Nephron progenitor cell (in vitro differentiated cells): ENCODE results near the gene POF1B.
A peak's percentile ranks its signal among the peaks of the same experiment; 100 is the strongest.

Source experiments
- DNase-seq: peaks from one replicate; pipeline ENCODE4 v3.0.0; 2021
- H3K27ac Mint-ChIP-seq: 2 replicates; pipeline ENCODE4 v1.8.0; 2021; ENCODE audit warnings: mild to moderate bottlenecking, moderate library complexity, mixed read lengths
- H3K27me3 Mint-ChIP-seq: 2 replicates; pipeline ENCODE4 v1.8.0; 2021; ENCODE audit warnings: mild to moderate bottlenecking, low read depth, mixed read lengths; ENCODE audit not compliant: poor library complexity
- H3K36me3 Mint-ChIP-seq: 2 replicates; pipeline ENCODE4 v1.8.0; 2021; ENCODE audit warnings: low read depth, mixed read lengths
- H3K4me1 Mint-ChIP-seq: 2 replicates; pipeline ENCODE4 v1.8.0; 2021; ENCODE audit warnings: mixed read lengths
- H3K4me3 Mint-ChIP-seq: 2 replicates; pipeline ENCODE4 v1.8.0; 2021; ENCODE audit warnings: mild to moderate bottlenecking, moderate library complexity, mixed read lengths
- H3K9me3 Mint-ChIP-seq: 2 replicates; pipeline ENCODE4 v1.8.0; 2021; ENCODE audit warnings: mild to moderate bottlenecking, moderate library complexity, mixed read lengths
- TF ChIP-seq, protein P1 (sequence below): fragments of 200-600 bp; sonication (generic); IDR thresholded peaks from 2 replicates; pipeline ENCODE4 v1.5.0; 2021; ENCODE audit warnings: antibody characterized with exemption

The POF1B gene

DNA sequence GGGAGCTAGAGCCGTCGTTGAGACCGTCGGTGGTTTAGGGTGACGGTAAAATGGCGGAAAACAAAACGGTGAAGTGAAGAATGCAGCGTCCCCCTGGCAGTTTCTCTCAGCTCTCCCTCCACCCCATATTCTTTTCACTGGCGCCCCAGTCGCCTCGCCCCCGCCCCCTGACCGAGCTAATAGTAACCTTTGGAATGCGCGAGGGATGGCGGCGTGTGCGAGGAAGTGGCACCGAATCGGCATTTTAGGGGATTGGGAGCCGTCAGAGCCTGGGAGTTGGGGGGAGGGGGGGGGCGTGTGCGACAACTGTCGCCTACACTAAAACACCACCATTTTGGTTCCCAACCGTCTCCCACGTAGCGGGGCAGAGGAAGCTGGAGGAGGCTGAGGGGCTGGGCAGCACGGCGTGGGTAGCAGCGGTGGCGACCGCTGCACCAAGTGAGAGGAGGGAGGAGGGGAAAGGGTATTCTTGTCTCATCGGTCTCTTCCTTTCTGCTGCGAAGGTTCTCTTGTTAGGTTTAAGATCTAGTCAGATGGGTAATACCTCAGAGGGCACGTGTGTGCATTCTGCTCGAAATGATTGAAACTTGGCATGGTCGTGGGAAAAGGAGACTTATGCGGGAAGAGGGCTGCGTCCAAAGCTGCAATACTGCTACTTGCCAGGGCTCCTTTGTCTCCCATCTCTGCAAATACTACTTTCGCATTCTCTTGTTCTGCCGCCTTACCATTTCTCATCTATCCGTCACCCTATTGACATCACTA lies 134.8 kb downstream of the POF1B start:
- H3K9me3 Mint-ChIP-seq, result peaks cover 26% of the 10 kb centered on the region
- peak; percentile 51 for DNase-seq
- peak overlapping the region; percentile 98 for H3K27ac Mint-ChIP-seq
- TF ChIP-seq, protein P1, sequence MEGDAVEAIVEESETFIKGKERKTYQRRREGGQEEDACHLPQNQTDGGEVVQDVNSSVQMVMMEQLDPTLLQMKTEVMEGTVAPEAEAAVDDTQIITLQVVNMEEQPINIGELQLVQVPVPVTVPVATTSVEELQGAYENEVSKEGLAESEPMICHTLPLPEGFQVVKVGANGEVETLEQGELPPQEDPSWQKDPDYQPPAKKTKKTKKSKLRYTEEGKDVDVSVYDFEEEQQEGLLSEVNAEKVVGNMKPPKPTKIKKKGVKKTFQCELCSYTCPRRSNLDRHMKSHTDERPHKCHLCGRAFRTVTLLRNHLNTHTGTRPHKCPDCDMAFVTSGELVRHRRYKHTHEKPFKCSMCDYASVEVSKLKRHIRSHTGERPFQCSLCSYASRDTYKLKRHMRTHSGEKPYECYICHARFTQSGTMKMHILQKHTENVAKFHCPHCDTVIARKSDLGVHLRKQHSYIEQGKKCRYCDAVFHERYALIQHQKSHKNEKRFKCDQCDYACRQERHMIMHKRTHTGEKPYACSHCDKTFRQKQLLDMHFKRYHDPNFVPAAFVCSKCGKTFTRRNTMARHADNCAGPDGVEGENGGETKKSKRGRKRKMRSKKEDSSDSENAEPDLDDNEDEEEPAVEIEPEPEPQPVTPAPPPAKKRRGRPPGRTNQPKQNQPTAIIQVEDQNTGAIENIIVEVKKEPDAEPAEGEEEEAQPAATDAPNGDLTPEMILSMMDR, result no peak
- no peaks in the 10 kb centered on the region for H3K27me3 Mint-ChIP-seq
- peak overlapping the region; percentile 94 for H3K4me3 Mint-ChIP-seq
- H3K4me1 Mint-ChIP-seq, result peaks cover 23% of the 10 kb centered on the region
- peaks cover 21% of the 10 kb centered on the region for H3K36me3 Mint-ChIP-seq

DNA sequence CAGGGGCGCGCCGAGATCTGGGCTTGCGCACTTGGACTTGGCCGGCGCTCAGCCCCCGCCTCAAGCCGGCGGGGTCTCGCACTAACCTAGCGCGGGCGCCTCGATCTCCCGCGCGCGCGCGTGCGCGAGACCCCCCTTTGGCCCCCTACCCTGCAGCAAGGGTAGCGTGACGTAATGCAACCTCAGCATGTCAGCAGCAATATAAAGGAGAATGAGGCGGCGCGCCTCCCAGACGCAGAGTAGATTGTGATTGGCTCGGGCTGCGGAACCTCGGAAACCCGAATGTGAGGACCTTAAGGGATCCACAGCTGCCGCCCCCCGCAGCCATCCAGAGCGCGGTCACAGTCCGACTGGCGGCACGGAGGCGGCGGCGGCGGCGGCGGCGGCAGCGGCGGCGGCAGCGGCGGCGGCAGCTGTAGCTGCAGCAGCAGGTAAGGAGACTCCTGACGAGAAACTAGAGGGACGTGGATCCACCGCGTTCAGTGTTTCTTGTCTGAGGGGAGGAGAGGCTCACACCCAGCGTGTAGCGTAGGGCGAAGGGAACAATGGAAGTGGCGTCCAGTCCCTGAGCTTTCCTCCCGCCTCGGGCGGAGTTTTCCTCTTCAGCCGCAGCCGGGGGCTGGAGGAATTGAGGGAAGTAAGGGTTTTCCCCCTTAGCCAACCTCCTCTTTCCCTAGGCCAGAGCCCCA lies 135.6 kb downstream of the POF1B start, which contains the start of the genes SATL1 and ZNF711:
Gene SATL1, minus strand, starts transcription at position 19 of the 689 bp plus-strand sequence. CDS start 134,811 bp downstream, outside the sequence.
Gene ZNF711, plus strand, starts transcription at position 231 of the 689 bp plus-strand sequence. CDS start 3,582 bp downstream, outside the sequence.
- H3K27ac Mint-ChIP-seq, result peak within 1 kb of the TSS; percentile 98
- peak; percentile 80 for DNase-seq
- H3K4me1 Mint-ChIP-seq, result peaks cover 23% of the 10 kb centered on the region

DNA sequence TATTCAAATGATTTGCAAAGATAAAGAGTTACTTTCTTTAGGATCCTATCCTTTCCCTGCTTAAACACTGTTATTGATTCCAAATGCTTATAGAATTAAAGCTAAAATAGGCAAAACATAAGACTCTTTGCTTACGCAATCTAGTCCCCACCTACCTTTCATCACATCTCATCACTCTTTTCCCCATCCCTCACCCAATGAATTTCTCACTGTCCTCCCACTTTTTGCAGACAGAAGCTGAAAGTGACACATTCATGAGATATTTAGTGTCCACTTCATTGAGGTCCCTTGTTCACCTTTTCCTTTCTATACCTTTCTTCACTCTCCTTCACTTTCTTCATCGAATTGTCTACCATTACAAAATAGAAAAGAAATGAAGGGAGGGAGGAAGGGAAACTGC lies 136.3 kb downstream of the POF1B start:
- Mint-ChIP-seq H3K36me3 (peaks cover 6% of the 10 kb centered on the region), H3K4me3 (peak overlapping the region; percentile 94), H3K27ac (no peak overlapping the region), H3K4me1 (peaks cover 23% of the 10 kb centered on the region), H3K9me3 (peaks cover 27% of the 10 kb centered on the region), H3K27me3 (no peaks in the 10 kb centered on the region)
- TF ChIP-seq, protein P1, result no peak
- no peak for DNase-seq

More for the DNA sequence above, 135.6 kb downstream of the POF1B start, which contains the start of the genes SATL1 and ZNF711:
- TF ChIP-seq, protein P1, result no peak
- H3K27me3 Mint-ChIP-seq, result no peaks in the 10 kb centered on the region
- H3K9me3 Mint-ChIP-seq, result peaks cover 28% of the 10 kb centered on the region
- H3K36me3 Mint-ChIP-seq, result peaks cover 14% of the 10 kb centered on the region
- peak within 1 kb of the TSS; percentile 94 for H3K4me3 Mint-ChIP-seq
